PFSK-1 (cell line): ENCODE data around the gene FAM124A.

Experiments used
- FOXP2 ChIP-seq: optimal IDR thresholded peaks from 2 replicates; pipeline ENCODE3; 2011; ENCODE audit warnings: borderline replicate concordance, control low read depth, inconsistent platforms; ENCODE audit not compliant: insufficient read depth; ENCODE audit errors: extremely low read length, extremely low read depth
- POLR2AphosphoS5 ChIP-seq: IDR thresholded peaks from 2 replicates; pipeline ENCODE4 v1.6.1; 2012; ENCODE audit warnings: low read depth, mild to moderate bottlenecking, control low read depth, low read length, moderate library complexity
- SIN3A ChIP-seq: IDR thresholded peaks from 2 replicates; pipeline ENCODE4 v1.6.1; 2012; ENCODE audit warnings: mild to moderate bottlenecking, low read length, moderate library complexity, borderline replicate concordance; ENCODE audit not compliant: insufficient read depth
- TAF1 ChIP-seq: IDR thresholded peaks from 2 replicates; pipeline ENCODE4 v1.6.1; 2012; ENCODE audit warnings: low read length, control low read depth, borderline replicate concordance; ENCODE audit not compliant: insufficient read depth
- TF ChIP-seq, protein P1 (sequence below), 2 experiments: IDR thresholded peaks; 2 replicates each; pipeline versions ENCODE4 v1.6.1 to v1.8.0; 2011 to 2012; ENCODE audit warnings: low read depth in 2 of 2, low read length in 2 of 2, control low read depth in 1 of 2, inconsistent platforms in 1 of 2, mild to moderate bottlenecking in 1 of 2, moderate library complexity in 1 of 2; ENCODE audit not compliant: insufficient read depth in 1 of 2

The FAM124A gene

DNA sequence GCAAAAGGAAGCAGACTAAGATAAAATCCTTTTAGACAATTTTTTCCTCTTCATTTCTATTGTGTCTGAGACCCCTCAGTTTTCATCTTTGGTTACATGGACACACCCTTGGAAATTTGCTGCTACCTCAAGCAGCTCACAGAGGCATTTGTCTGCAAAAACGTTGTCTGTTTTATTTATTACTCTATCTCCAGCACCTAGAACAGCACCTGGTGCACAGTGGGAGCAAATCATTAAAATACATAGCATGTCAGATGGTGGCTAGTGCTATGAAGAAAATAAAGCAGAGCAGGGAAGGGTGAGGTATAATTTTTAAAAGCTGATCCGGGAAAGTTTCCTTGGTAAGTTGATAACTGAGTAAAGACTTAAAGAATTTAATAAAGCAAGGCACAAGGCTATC lies 14.3 kb upstream of the FAM124A start:
- no peak for TF ChIP-seq SIN3A
- no peak for TF ChIP-seq FOXP2
- no peak for TF ChIP-seq TAF1
- TF ChIP-seq POLR2AphosphoS5, result no peak
- TF ChIP-seq, protein P1, sequence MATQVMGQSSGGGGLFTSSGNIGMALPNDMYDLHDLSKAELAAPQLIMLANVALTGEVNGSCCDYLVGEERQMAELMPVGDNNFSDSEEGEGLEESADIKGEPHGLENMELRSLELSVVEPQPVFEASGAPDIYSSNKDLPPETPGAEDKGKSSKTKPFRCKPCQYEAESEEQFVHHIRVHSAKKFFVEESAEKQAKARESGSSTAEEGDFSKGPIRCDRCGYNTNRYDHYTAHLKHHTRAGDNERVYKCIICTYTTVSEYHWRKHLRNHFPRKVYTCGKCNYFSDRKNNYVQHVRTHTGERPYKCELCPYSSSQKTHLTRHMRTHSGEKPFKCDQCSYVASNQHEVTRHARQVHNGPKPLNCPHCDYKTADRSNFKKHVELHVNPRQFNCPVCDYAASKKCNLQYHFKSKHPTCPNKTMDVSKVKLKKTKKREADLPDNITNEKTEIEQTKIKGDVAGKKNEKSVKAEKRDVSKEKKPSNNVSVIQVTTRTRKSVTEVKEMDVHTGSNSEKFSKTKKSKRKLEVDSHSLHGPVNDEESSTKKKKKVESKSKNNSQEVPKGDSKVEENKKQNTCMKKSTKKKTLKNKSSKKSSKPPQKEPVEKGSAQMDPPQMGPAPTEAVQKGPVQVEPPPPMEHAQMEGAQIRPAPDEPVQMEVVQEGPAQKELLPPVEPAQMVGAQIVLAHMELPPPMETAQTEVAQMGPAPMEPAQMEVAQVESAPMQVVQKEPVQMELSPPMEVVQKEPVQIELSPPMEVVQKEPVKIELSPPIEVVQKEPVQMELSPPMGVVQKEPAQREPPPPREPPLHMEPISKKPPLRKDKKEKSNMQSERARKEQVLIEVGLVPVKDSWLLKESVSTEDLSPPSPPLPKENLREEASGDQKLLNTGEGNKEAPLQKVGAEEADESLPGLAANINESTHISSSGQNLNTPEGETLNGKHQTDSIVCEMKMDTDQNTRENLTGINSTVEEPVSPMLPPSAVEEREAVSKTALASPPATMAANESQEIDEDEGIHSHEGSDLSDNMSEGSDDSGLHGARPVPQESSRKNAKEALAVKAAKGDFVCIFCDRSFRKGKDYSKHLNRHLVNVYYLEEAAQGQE (IDR thresholded peaks at IDR 0.05; ENCODE audit: insufficient read depth in 1 of 2, low read depth in 2 of 2, low read length in 2 of 2), result no peak

DNA sequence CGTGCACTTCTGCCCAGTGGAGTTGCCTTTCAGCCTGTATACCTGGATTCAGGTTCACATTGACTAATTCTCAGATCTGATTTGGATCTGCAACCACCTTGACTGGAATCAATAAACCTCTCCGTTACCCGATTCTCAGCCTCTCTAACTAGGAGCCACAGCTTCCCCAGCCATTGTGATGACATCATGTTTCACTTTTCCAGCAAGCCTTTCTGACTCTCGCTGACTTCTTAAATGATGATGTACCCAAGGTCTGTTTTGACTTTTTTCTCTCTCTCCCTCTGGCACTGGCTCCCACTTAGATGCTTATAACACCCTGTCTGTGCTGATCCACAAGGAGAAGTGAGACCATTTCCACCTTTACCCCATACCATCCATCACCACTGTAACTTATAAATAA lies 13.5 kb upstream of the FAM124A start:
- TF ChIP-seq SIN3A, result no peak
- TF ChIP-seq TAF1, result no peak
- TF ChIP-seq FOXP2, result no peak
- TF ChIP-seq POLR2AphosphoS5, result no peak
- TF ChIP-seq, protein P1 (IDR thresholded peaks at IDR 0.05; ENCODE audit: insufficient read depth in 1 of 2, low read depth in 2 of 2, low read length in 2 of 2), result no peak

DNA sequence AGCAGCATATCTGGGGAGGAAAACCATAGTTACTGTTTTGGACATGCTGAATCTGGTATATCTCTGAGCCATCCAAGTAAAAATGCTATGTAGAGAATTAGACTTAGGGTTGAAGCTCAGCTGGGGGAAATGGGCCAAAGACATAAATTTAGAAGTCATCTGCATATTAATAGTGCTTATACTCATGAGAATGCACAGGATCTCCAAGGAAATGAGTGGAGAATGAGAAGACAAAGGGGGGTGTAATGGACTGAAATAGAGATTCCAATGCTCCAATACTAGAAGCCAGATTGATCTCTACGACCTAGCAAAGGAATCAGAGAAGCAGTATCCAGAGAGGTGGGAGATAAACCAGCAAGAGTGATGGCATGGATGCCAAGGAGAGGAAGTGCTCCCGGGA lies 10.3 kb upstream of the FAM124A start:
- TF ChIP-seq FOXP2 (no peak), POLR2AphosphoS5 (no peak), TAF1 (no peak), SIN3A (no peak)
- TF ChIP-seq, protein P1 (IDR thresholded peaks at IDR 0.05; ENCODE audit: insufficient read depth in 1 of 2, low read depth in 2 of 2, low read length in 2 of 2), result no peak

GRCh38 chr13:51212758-51213157 lies 9.4 kb upstream of the FAM124A start:
- TF ChIP-seq, protein P1 (IDR thresholded peaks at IDR 0.05; ENCODE audit: insufficient read depth in 1 of 2, low read depth in 2 of 2, low read length in 2 of 2), result no peak
- TF ChIP-seq SIN3A (no peak), POLR2AphosphoS5 (no peak), FOXP2 (no peak), TAF1 (no peak)

DNA sequence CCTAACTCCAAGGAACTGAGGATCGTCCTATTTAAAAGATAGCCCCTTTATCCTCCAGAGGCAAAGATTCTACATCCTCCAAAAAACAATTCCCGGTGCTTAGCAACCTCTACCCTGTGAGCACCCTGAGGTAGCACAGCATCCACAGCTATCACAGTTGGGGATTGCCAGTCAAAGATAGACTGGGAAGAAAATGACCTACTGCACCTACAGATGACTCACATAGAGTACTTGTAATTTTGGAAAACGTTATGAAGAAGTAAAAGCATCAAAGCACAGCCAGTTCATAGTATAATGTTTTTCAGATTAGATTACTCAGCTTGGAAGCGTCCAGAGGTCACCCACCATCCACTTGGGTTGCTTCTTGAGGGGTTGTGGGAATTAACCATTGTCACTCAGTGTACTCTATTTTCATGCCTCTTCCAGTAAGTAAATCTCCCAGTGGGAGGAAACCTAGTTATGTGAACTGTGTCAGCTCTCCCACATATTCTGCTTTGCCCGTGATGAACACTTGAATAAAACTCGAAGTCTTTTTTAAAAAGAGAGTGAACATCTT lies 8.9 kb upstream of the FAM124A start:
- no peak for TF ChIP-seq SIN3A
- TF ChIP-seq FOXP2, result no peak
- TF ChIP-seq TAF1, result no peak
- TF ChIP-seq POLR2AphosphoS5, result no peak
- TF ChIP-seq, protein P1 (IDR thresholded peaks at IDR 0.05; ENCODE audit: insufficient read depth in 1 of 2, low read depth in 2 of 2, low read length in 2 of 2), result no peak
